ENCODE results near the gene CARMIL1.
"Not testable (repeated sequence)": the region's sequence is repeated elsewhere in the genome, so short reads cannot be mapped to it uniquely, and the experiment has no call there.

Gene CARMIL1

GRCh38 chr6:25366903-25367545 is 87.8 kb downstream of the CARMIL1 start:
- DNase-seq (ENCODE audit: low read depth in 2 of 2, low spot score in 1 of 2), result no peak

GRCh38 chr6:25369036-25369432 is 89.9 kb downstream of the CARMIL1 start:
- DNase-seq (ENCODE audit: low read depth in 2 of 2, low spot score in 1 of 2), result no peak

- no peak for DNase-seq (ENCODE audit: low read depth in 2 of 2, low spot score in 1 of 2)
These were observed 90.4 kb downstream of the CARMIL1 start for GRCh38 chr6:25369433-25370177.

- no peak for DNase-seq (ENCODE audit: low read depth in 2 of 2, low spot score in 1 of 2)
These were observed 91.2 kb downstream of the CARMIL1 start for GRCh38 chr6:25370178-25371036.

- no peak for DNase-seq (ENCODE audit: low read depth in 2 of 2, low spot score in 1 of 2)
These were observed 91.8 kb downstream of the CARMIL1 start for GRCh38 chr6:25371037-25371347.

- no peak for DNase-seq (ENCODE audit: low read depth in 2 of 2, low spot score in 1 of 2)
These were observed 96.0 kb downstream of the CARMIL1 start for GRCh38 chr6:25375125-25375524.

- DNase-seq (ENCODE audit: low read depth in 2 of 2, low spot score in 1 of 2), result no peak
These were observed 98.5 kb downstream of the CARMIL1 start for GRCh38 chr6:25377664-25378063.

GRCh38 chr6:25381077-25381476 is 101.9 kb downstream of the CARMIL1 start:
- DNase-seq (ENCODE audit: low read depth in 2 of 2, low spot score in 1 of 2), result no peak

GRCh38 chr6:25382476-25382875 is 103.3 kb downstream of the CARMIL1 start:
- DNase-seq (ENCODE audit: low read depth in 2 of 2, low spot score in 1 of 2), result not testable (repeated sequence)

GRCh38 chr6:25384234-25384633 is 105.1 kb downstream of the CARMIL1 start:
- DNase-seq (ENCODE audit: low read depth in 2 of 2, low spot score in 1 of 2), result no peak

GRCh38 chr6:25384967-25385366 is 105.8 kb downstream of the CARMIL1 start:
- DNase-seq (ENCODE audit: low read depth in 2 of 2, low spot score in 1 of 2), result no peak

GRCh38 chr6:25387483-25387882 is 108.3 kb downstream of the CARMIL1 start:
- no peak for DNase-seq (ENCODE audit: low read depth in 2 of 2, low spot score in 1 of 2)

- DNase-seq (ENCODE audit: low read depth in 2 of 2, low spot score in 1 of 2), result no peak
These were observed 108.7 kb downstream of the CARMIL1 start for GRCh38 chr6:25387911-25388310.

- no peak for DNase-seq (ENCODE audit: low read depth in 2 of 2, low spot score in 1 of 2)
These were observed 109.6 kb downstream of the CARMIL1 start for GRCh38 chr6:25388776-25389175.

GRCh38 chr6:25389471-25389870 is 110.3 kb downstream of the CARMIL1 start:
- DNase-seq (ENCODE audit: low read depth in 2 of 2, low spot score in 1 of 2), result no peak

GRCh38 chr6:25392372-25392771 is 113.2 kb downstream of the CARMIL1 start:
- no peak for DNase-seq (ENCODE audit: low read depth in 2 of 2, low spot score in 1 of 2)

- no peak for DNase-seq (ENCODE audit: low read depth in 2 of 2, low spot score in 1 of 2)
These were observed 116.6 kb downstream of the CARMIL1 start for GRCh38 chr6:25395731-25396130.

GRCh38 chr6:25397406-25397805 is 118.2 kb downstream of the CARMIL1 start:
- DNase-seq (ENCODE audit: low read depth in 2 of 2, low spot score in 1 of 2), result no peak

GRCh38 chr6:25399885-25400284 is 120.7 kb downstream of the CARMIL1 start:
- no peak for DNase-seq (ENCODE audit: low read depth in 2 of 2, low spot score in 1 of 2)

- no peak for DNase-seq (ENCODE audit: low read depth in 2 of 2, low spot score in 1 of 2)
These were observed 122.5 kb downstream of the CARMIL1 start for GRCh38 chr6:25401711-25402110.

GRCh38 chr6:25402125-25402524 is 123.0 kb downstream of the CARMIL1 start:
- no peak for DNase-seq (ENCODE audit: low read depth in 2 of 2, low spot score in 1 of 2)

- DNase-seq (ENCODE audit: low read depth in 2 of 2, low spot score in 1 of 2), result no peak
These were observed 124.0 kb downstream of the CARMIL1 start for GRCh38 chr6:25403150-25403549.

Data from stimulated activated CD8-positive, alpha-beta memory T cell treated with anti-CD3 and anti-CD28 coated beads, Interleukin-4, amount 100 ng/mL, for 1 hour (primary cell).